NOMO-1 treated with DMSO at 0.1 percent for 48 hours (cell line): ENCODE data around the gene RPUSD2.
A peak's percentile ranks its signal among the peaks of the same experiment; 100 is the strongest.

Experiments
- DNase-seq: peaks from one replicate; lab custom pipeline; 2025; ENCODE audit not compliant: unreplicated experiment; lab: John Stamatoyannopoulos, UW

The RPUSD2 gene

GRCh38 chr15:40613080-40613479, 44.0 kb downstream of the RPUSD2 start:
- DNase-seq: no peak

- peak; percentile 58 for DNase-seq
Observed at GRCh38 chr15:40618023-40618422, 48.9 kb downstream of the RPUSD2 start.

- no peak for DNase-seq
Observed at GRCh38 chr15:40618906-40619305, 49.8 kb downstream of the RPUSD2 start.

GRCh38 chr15:40623361-40623760, 54.3 kb downstream of the RPUSD2 start:
- DNase-seq: no peak
